HUES48 (cell line): ENCODE data around the gene UPK3BL1.
"Not testable (repeated sequence)": the region's sequence is repeated elsewhere in the genome, so short reads cannot be mapped to it uniquely, and the experiment has no call there.

Experiments used
- H3K27ac ChIP-seq: one replicate; pipeline ENCODE4 v1.7.0; 2013; ENCODE audit warnings: low read depth, low read length, inconsistent platforms
- H3K27me3 ChIP-seq: 2 replicates; pipeline ENCODE4 v1.6.1; 2013; ENCODE audit warnings: mild to moderate bottlenecking, low read length; ENCODE audit not compliant: control insufficient read depth, insufficient read depth
- H3K36me3 ChIP-seq: 2 replicates; pipeline ENCODE4 v1.6.1; 2013; ENCODE audit warnings: low read length; ENCODE audit not compliant: control insufficient read depth, insufficient read depth
- H3K4me1 ChIP-seq: 2 replicates; pipeline ENCODE4 v1.6.1; 2013; ENCODE audit warnings: mild to moderate bottlenecking, low read length; ENCODE audit not compliant: control insufficient read depth, insufficient read depth
- H3K4me3 ChIP-seq: 2 replicates; pipeline ENCODE4 v1.5.1; 2013; ENCODE audit warnings: mild to moderate bottlenecking, low read depth, low read length
- H3K9ac ChIP-seq: 2 replicates; pipeline ENCODE4 v1.6.1; 2013; ENCODE audit warnings: mild to moderate bottlenecking, low read depth, low read length, moderate library complexity
- H3K9me3 ChIP-seq: 2 replicates; pipeline ENCODE4 v1.6.1; 2013; ENCODE audit warnings: low read length; ENCODE audit not compliant: control insufficient read depth, insufficient read depth

The UPK3BL1 gene

GRCh38 chr7:102618122-102618521 lies 24.5 kb downstream of the UPK3BL1 start:
- not testable (repeated sequence) for H3K9me3 ChIP-seq, H3K9ac ChIP-seq, H3K4me3 ChIP-seq, H3K4me1 ChIP-seq, H3K27me3 ChIP-seq, H3K27ac ChIP-seq, H3K36me3 ChIP-seq

GRCh38 chr7:102616507-102617125 lies 26.0 kb downstream of the UPK3BL1 start, which contains the start of gene RASA4:
Gene RASA4, minus strand, starts transcription at chr7:102616756. Its CDS starts 67 bp downstream, at chr7:102616689.
- H3K4me3 ChIP-seq: not testable (repeated sequence)

DNA sequence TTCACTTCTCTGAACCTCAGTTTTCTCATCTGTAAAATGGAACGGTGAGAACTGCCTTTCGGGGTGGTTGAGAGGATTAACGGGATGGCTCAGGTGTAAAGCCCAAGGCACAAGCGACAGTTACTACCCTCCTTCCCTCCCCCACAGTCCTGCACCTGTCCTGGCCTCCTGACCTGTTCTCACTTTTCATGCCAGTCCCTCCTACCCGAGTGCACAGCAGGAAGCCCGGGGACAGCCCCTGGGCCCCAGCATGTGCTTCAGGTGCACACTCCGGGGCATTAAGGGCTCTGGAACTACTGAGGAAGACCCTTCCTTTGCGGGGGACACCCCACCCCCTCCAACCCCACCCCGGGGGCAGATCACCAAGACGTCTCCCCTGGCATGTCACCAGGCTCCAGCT lies 26.7 kb downstream of the UPK3BL1 start:
- H3K36me3 ChIP-seq: not testable (repeated sequence)

More at GRCh38 chr7:102616507-102617125, 26.0 kb downstream of the UPK3BL1 start, which contains the start of gene RASA4:
- H3K27me3 ChIP-seq, H3K4me1 ChIP-seq, H3K9ac ChIP-seq, H3K9me3 ChIP-seq, H3K27ac ChIP-seq, H3K36me3 ChIP-seq: not testable (repeated sequence)

GRCh38 chr7:102614873-102615272 lies 27.7 kb downstream of the UPK3BL1 start:
- H3K27ac ChIP-seq, H3K9me3 ChIP-seq, H3K36me3 ChIP-seq, H3K4me3 ChIP-seq, H3K27me3 ChIP-seq, H3K9ac ChIP-seq, H3K4me1 ChIP-seq: not testable (repeated sequence)

More for the DNA sequence above, 26.7 kb downstream of the UPK3BL1 start:
- not testable (repeated sequence) for H3K27me3 ChIP-seq, H3K27ac ChIP-seq, H3K4me1 ChIP-seq, H3K9ac ChIP-seq, H3K9me3 ChIP-seq, H3K4me3 ChIP-seq

DNA sequence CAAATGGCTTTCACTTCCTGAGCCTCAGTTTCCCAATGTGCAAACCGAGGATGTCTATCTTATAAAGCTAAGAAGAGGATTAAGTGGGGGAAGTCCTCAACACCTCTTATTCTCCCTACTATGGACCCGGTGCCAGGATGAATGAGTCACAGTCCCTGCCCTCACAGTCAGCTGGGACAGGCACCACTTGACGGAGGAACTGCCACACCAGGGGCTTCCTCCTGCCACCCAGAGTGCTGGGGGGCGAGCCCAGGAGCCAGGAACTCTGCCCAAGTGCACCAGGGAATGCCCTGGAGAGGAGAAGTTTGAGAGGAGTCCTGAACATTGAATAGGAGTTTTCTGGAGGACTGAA lies 28.3 kb downstream of the UPK3BL1 start:
- H3K4me3 ChIP-seq, H3K9ac ChIP-seq, H3K36me3 ChIP-seq, H3K9me3 ChIP-seq, H3K27ac ChIP-seq, H3K4me1 ChIP-seq, H3K27me3 ChIP-seq: not testable (repeated sequence)

GRCh38 chr7:102613575-102614345 lies 28.8 kb downstream of the UPK3BL1 start:
- not testable (repeated sequence) for H3K9me3 ChIP-seq, H3K4me3 ChIP-seq, H3K4me1 ChIP-seq, H3K36me3 ChIP-seq, H3K9ac ChIP-seq, H3K27ac ChIP-seq, H3K27me3 ChIP-seq

- H3K36me3 ChIP-seq, H3K9ac ChIP-seq, H3K27ac ChIP-seq, H3K4me1 ChIP-seq, H3K4me3 ChIP-seq, H3K27me3 ChIP-seq, H3K9me3 ChIP-seq: not testable (repeated sequence)
Measured at GRCh38 chr7:102611675-102612325, 30.8 kb downstream of the UPK3BL1 start.

- not testable (repeated sequence) for H3K9me3 ChIP-seq, H3K27ac ChIP-seq, H3K36me3 ChIP-seq, H3K27me3 ChIP-seq, H3K4me1 ChIP-seq, H3K4me3 ChIP-seq, H3K9ac ChIP-seq
Measured at GRCh38 chr7:102611013-102611674, 31.4 kb downstream of the UPK3BL1 start.

GRCh38 chr7:102610441-102610840 lies 32.1 kb downstream of the UPK3BL1 start:
- H3K27ac ChIP-seq, H3K9ac ChIP-seq, H3K36me3 ChIP-seq, H3K27me3 ChIP-seq, H3K9me3 ChIP-seq, H3K4me3 ChIP-seq, H3K4me1 ChIP-seq: not testable (repeated sequence)

DNA sequence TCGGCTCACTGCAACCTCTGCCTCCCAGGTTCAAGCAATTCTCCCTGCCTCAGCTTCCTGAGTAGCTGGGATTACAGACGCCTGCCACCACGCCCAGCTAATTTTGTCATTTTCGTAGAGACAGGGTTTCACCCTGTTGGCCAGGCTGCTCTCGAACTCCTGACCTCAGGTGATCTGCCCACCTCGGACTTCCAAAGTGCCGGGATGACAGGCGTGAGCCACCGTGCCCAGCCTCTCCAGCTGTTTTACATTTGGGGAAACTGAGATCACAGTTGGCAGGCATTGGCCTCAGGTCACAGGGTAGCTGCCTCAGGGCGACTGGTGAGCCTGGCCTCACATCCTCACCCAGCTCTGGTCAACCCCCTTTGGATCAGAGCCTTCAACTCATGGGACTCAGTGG lies 32.9 kb downstream of the UPK3BL1 start:
- not testable (repeated sequence) for H3K9me3 ChIP-seq, H3K27me3 ChIP-seq, H3K36me3 ChIP-seq, H3K9ac ChIP-seq, H3K4me1 ChIP-seq, H3K4me3 ChIP-seq, H3K27ac ChIP-seq

- H3K9me3 ChIP-seq, H3K4me3 ChIP-seq, H3K9ac ChIP-seq, H3K27ac ChIP-seq, H3K27me3 ChIP-seq, H3K36me3 ChIP-seq, H3K4me1 ChIP-seq: not testable (repeated sequence)
Measured at GRCh38 chr7:102606848-102607247, 35.7 kb downstream of the UPK3BL1 start.
